ENCODE measurements around the gene PHEX. TPM values are rescaled to one million over a fixed set of nuclear protein-coding genes. Genes with fewer than 3 reads are reported as not detected.

The PHEX gene
- total RNA-seq, result 0.93 TPM
- long read RNA-seq, partial matches to known transcripts, result 1 of 2 reads
- long read RNA-seq, other reads (novel, unspliced or antisense), result 1 of 2 reads

GRCh38 chrX:22032084-22032483, at the start of gene PHEX:
Gene PHEX, plus strand, starts transcription at chrX:22032325. Its CDS starts 681 bp downstream, at chrX:22033006.
- no peak for TF ChIP-seq CTCF (IDR thresholded peaks at IDR 0.05)
- DNase-seq, result no peak
- no peaks in the 10 kb centered on the region for H3K4me1 ChIP-seq
- no peaks in the 10 kb centered on the region for H3K27me3 ChIP-seq
- no peak for ATAC-seq
- H3K9me3 ChIP-seq, result no peaks in the 10 kb centered on the region
- intact Hi-C loops (cut with DNase I), result no loop called here
- H3K4me3 ChIP-seq, result no peak within 1 kb of the TSS
- no peak within 1 kb of the TSS for H3K27ac ChIP-seq
- H3K36me3 ChIP-seq, result no peaks in the 10 kb centered on the region

- Histone ChIP-seq H3K9me3 (no peaks in the 10 kb centered on the region), H3K4me3 (no peak overlapping the region), H3K36me3 (no peaks in the 10 kb centered on the region), H3K4me1 (no peaks in the 10 kb centered on the region), H3K27me3 (no peaks in the 10 kb centered on the region), H3K27ac (no peak overlapping the region)
- intact Hi-C loops (cut with DNase I), result no loop called here
- peak; percentile 80 for TF ChIP-seq CTCF (IDR thresholded peaks at IDR 0.05)
- ATAC-seq, result peak; percentile 99
- no peak for DNase-seq
Observed at GRCh38 chrX:21985332-21985777, 46.8 kb upstream of the PHEX start.

GRCh38 chrX:21986596-21986995, 45.5 kb upstream of the PHEX start:
- no peaks in the 10 kb centered on the region for H3K36me3 ChIP-seq
- H3K9me3 ChIP-seq, result no peaks in the 10 kb centered on the region
- TF ChIP-seq CTCF (IDR thresholded peaks at IDR 0.05), result no peak
- H3K27me3 ChIP-seq, result no peaks in the 10 kb centered on the region
- intact Hi-C loops (cut with DNase I), result no loop called here
- H3K27ac ChIP-seq, result no peak overlapping the region
- ATAC-seq (no peak), DNase-seq (no peak)
- H3K4me1 ChIP-seq, result no peaks in the 10 kb centered on the region
- H3K4me3 ChIP-seq, result no peak overlapping the region

GRCh38 chrX:21989384-21989783, 42.7 kb upstream of the PHEX start:
- Histone ChIP-seq H3K4me1 (no peaks in the 10 kb centered on the region), H3K4me3 (no peak overlapping the region), H3K36me3 (no peaks in the 10 kb centered on the region), H3K27me3 (no peaks in the 10 kb centered on the region), H3K9me3 (no peaks in the 10 kb centered on the region), H3K27ac (no peak overlapping the region)
- ATAC-seq (no peak), DNase-seq (no peak)
- intact Hi-C loops (cut with DNase I), result no loop called here
- TF ChIP-seq CTCF (IDR thresholded peaks at IDR 0.05), result no peak

DNA sequence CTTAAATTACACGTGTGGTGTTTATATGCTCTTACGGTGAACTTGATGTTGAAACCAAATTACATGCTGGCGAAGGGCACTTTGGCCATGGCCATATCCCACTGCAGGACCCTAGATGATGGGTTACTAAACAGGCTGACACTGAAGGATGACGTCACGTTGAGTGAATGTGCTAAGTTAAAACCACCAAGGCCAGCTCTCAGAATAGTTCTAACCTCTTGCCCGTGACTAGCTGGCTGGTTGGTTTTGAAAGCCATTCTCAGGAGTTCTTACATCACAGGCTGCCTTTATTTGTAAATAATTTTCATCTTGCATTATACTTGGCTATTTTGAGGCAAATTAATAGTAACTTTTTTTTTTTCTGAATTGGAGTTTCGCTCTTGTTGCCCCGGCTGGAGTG, 41.3 kb upstream of the PHEX start:
- H3K4me3 ChIP-seq, result no peak overlapping the region
- no peaks in the 10 kb centered on the region for H3K9me3 ChIP-seq
- H3K27me3 ChIP-seq, result no peaks in the 10 kb centered on the region
- no peak for DNase-seq
- intact Hi-C loops (cut with DNase I), result no loop called here
- no peaks in the 10 kb centered on the region for H3K4me1 ChIP-seq
- no peak for ATAC-seq
- no peak for TF ChIP-seq CTCF (IDR thresholded peaks at IDR 0.05)
- no peak overlapping the region for H3K27ac ChIP-seq
- no peaks in the 10 kb centered on the region for H3K36me3 ChIP-seq

DNA sequence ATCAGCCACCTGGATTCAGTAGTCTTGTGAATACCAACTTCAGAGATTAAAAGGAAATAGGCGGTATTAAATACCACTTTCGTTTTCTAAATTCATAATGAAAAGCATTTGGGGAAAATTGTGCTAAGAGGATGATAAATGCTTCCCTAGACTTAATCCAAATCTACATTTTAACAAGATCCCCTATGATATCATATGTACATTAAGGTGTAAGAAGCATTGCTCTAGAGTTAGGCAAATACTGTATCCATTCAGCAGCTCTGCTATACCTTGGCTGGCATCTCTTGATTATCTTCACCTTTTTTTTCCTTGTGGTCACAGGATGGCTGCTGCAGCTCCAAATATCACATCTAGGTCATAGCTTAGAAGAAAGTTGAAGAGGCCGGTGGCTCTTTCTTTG, 40.6 kb upstream of the PHEX start:
- no peak for TF ChIP-seq CTCF (IDR thresholded peaks at IDR 0.05)
- ATAC-seq, result no peak
- no peak overlapping the region for H3K27ac ChIP-seq
- no peak for DNase-seq
- no peak overlapping the region for H3K4me3 ChIP-seq
- intact Hi-C loops (cut with DNase I), result no loop called here
- H3K36me3 ChIP-seq, result no peaks in the 10 kb centered on the region
- no peaks in the 10 kb centered on the region for H3K9me3 ChIP-seq
- no peaks in the 10 kb centered on the region for H3K27me3 ChIP-seq
- no peaks in the 10 kb centered on the region for H3K4me1 ChIP-seq

Measured in upper lobe of right lung (tissue), 1 donor.